GM12874 (cell line): ENCODE measurements around the gene DNAJB13.

Experiments
- CTCF ChIP-seq: IDR thresholded peaks from 2 replicates; pipeline ENCODE4 v1.5.1; 2011; ENCODE audit warnings: low read depth, mild to moderate bottlenecking, control low read depth, low read length, moderate library complexity; ENCODE audit not compliant: insufficient read depth

DNAJB13 gene

GRCh38 chr11:73965076-73965763, 14.4 kb downstream of the DNAJB13 start:
- TF ChIP-seq CTCF, result no peak

- TF ChIP-seq CTCF, result no peak
These were observed 14.9 kb downstream of the DNAJB13 start for GRCh38 chr11:73965764-73966121.

GRCh38 chr11:73968356-73968966, 17.6 kb downstream of the DNAJB13 start:
- no peak for TF ChIP-seq CTCF

GRCh38 chr11:73969091-73969490, 18.3 kb downstream of the DNAJB13 start:
- TF ChIP-seq CTCF, result no peak

- no peak for TF ChIP-seq CTCF
These were observed 19.4 kb downstream of the DNAJB13 start for GRCh38 chr11:73969991-73970800.

GRCh38 chr11:73971175-73971719, 20.4 kb downstream of the DNAJB13 start:
- no peak for TF ChIP-seq CTCF

- no peak for TF ChIP-seq CTCF
These were observed 21.4 kb downstream of the DNAJB13 start for GRCh38 chr11:73972187-73972586.
